ENCODE data around the gene PLBD2.

PLBD2 gene, protein sequence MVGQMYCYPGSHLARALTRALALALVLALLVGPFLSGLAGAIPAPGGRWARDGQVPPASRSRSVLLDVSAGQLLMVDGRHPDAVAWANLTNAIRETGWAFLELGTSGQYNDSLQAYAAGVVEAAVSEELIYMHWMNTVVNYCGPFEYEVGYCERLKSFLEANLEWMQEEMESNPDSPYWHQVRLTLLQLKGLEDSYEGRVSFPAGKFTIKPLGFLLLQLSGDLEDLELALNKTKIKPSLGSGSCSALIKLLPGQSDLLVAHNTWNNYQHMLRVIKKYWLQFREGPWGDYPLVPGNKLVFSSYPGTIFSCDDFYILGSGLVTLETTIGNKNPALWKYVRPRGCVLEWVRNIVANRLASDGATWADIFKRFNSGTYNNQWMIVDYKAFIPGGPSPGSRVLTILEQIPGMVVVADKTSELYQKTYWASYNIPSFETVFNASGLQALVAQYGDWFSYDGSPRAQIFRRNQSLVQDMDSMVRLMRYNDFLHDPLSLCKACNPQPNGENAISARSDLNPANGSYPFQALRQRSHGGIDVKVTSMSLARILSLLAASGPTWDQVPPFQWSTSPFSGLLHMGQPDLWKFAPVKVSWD

GRCh38 chr12:113358381-113359132 is at the start of gene PLBD2:
PLBD2 (plus strand) TSS chr12:113358587; CDS start chr12:113358601, 14 bp downstream.
- peak; percentile 95 for DNase-seq

GRCh38 chr12:113310489-113310888 is 47.9 kb upstream of the PLBD2 start:
- DNase-seq = no peak

DNA sequence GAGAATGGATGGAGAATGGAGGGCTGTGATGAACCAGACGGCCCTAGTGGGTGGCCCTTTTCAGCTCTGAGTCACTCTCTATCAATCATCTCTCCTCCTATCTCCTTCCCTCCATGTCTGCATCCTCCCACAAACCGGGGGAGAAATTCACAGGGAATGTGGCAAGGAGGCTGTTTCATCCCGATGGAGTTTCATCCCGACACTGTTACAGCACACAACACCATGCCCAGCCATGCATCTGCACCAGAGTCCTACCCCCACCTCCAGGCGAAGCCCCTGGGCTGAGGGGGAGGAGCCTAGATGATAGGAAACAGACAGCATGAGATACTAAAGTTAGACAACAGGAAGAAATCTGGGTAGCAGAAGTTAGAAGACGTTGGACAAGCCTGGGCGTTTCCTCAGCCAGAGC is 44.3 kb upstream of the PLBD2 start:
- no peak for DNase-seq

DNA sequence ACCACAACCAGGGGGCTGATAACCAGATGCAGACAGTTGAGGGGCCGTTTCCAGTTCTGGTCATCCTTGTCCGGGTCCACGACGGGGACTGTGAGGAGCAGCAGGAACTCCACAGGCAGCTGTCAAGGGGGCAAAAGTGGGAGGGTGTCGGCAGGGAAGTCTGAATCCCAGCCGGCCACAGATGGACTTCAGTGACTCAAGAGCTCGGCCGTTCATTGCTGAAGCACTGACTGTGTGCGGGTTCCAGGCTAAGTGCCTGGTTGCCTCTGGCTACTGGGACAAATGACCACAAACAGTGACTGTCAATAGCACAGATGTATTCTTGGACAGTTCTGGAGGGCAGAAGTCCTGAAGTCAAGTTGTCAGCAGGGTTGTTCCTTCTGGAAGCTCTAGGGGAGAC is 43.0 kb upstream of the PLBD2 start:
- DNase-seq = no peak

- DNase-seq = no peak
Measured at GRCh38 chr12:113316155-113316554, 42.2 kb upstream of the PLBD2 start.

DNA sequence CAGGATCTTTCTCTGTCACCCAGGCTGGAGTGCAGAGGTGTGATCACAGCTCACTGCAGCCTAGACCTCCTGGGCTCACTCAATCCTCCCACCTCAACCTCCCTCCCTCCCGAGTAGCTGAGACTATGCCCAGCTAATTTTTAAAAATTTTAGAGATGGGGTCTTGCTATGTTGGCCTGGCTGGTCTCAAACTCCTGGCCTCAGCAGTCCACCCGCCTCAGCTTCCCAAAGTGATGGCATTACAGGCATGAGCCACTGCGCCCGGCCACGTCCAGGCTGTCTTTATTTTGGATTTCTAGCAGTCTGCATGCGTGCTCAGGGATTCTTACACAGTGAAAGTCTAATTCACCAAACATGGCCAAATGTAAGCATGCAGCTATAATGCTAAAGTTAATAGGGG is 41.3 kb upstream of the PLBD2 start:
- DNase-seq = no peak

DNA sequence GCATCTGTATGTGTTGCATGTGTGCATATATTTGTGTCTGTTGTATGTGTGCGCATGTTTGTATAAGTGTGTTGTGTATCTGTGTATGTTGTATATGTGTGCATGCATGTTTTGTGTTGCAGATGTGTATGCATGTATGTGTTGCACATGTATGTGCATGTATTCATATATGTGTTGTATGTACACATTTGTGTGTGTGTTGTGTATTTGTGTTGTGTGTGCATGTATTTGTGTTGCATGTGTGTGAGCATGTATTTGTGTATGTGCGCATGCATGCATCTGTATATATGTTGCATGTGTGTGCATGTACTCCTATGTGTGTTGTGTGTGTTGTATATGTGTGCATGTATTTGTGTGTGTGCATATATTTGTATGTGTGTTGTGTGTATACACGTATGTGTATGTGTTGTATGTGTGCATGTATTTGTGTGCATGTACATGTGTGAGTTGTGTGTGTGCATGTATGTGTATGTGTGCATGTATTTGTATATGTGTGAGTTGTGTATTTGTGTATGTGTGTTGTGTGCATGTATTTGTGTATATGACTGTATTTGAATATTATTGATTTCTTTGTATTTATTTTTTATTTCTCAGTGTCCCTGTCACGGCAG is 40.2 kb upstream of the PLBD2 start:
- no peak for DNase-seq

GRCh38 chr12:113318900-113319628 is 39.3 kb upstream of the PLBD2 start:
- DNase-seq = no peak

DNA sequence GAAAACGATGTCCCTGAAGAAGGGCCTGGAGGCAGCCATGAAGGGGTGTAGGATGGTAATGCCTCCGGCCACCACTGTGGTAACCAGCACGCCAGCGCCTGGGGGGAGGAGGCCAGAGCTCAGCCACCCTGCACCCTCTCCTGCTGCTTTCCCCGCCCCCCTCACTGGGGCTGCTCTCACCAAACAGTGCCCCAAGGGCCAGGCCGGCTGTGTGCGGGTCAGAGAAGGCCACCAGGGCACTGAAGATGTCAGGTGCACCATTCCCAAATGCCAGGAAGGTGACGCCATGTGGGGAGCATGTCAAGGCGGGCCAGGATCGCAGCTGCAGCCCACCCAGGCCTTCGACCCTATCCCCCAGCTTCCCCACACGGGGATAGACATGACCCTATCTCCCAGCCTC is 38.0 kb upstream of the PLBD2 start:
- no peak for DNase-seq

GRCh38 chr12:113322343-113322742 is 36.0 kb upstream of the PLBD2 start:
- no peak for DNase-seq

DNA sequence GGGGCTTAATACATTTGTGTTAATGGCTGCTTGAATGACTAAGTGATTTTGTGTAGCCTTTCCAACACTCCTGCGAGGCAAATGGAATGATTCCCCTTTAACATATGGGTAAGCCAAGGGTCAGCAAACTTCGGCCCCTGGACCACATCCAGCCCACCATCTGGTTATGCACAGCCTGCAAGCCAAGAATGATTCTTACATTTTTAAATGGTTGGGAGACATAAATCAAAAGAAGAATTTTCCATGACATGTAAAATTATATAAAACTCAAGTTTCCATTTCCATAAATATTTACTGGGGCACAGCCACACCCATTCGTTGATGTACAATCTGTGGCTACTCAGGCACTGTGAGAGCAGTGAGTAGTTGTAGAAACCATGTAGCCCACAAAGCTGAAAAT is 32.5 kb upstream of the PLBD2 start:
- DNase-seq = no peak

GRCh38 chr12:113326775-113327395 is 31.5 kb upstream of the PLBD2 start:
- no peak for DNase-seq

GRCh38 chr12:113328368-113328889 is 30.0 kb upstream of the PLBD2 start:
- DNase-seq = no peak

DNA sequence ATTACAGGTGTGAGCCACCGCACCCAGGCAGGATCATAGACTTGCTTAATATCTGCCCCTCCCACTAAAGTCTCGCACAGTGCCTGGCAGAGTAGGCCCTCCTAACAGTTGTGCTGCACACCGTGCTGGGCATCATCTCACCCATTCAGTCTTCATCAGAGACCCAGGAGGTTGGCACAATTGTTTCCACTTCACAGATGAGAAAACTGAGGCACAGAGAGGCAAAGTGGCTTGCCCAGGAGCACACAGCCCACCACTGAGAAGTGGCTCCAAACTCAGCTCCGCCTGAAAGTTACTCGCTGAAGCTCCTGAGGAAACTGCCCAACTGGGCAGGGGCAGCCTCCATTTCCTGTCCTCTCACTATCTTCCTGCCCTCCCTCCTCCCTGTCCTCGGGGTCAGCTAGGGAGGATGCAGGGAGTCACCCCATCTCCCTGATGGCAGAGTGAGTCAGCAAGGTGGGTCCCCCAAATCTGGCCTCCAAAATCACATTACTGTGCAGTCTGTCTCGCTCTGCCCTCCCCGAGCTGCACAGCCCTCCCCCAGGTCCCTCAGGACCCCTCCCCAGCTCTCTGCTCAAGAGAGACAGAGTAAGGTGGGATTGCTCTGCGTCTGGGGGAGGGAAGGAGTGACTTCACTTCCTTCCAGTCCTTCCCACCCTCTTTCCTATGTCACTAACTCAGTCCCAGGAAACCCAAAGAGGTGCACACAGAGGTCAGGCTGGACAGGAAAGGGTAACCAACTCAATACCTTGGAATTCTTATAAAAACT is 29.2 kb upstream of the PLBD2 start:
- DNase-seq = no peak

GRCh38 chr12:113329791-113330417 is 28.5 kb upstream of the PLBD2 start:
- no peak for DNase-seq

DNA sequence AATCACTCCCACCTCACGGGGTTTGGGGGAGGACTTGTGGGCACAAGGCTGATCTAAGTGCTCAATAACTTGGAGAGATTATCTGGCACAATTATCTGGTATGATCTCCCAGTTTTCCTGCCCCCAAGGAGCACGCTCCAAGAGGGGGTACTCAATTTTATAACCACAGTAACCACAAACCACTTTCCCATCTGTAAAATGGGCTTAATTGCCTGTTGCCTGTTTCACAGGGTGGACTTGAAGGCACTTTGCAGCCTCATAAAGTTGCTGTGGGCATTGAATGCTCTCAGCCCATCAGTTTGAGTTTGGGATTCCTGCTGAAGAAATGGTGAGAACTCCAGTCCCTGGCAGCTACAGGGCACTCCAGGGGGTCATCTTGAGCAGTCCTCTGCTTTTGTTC is 27.9 kb upstream of the PLBD2 start:
- no peak for DNase-seq

DNA sequence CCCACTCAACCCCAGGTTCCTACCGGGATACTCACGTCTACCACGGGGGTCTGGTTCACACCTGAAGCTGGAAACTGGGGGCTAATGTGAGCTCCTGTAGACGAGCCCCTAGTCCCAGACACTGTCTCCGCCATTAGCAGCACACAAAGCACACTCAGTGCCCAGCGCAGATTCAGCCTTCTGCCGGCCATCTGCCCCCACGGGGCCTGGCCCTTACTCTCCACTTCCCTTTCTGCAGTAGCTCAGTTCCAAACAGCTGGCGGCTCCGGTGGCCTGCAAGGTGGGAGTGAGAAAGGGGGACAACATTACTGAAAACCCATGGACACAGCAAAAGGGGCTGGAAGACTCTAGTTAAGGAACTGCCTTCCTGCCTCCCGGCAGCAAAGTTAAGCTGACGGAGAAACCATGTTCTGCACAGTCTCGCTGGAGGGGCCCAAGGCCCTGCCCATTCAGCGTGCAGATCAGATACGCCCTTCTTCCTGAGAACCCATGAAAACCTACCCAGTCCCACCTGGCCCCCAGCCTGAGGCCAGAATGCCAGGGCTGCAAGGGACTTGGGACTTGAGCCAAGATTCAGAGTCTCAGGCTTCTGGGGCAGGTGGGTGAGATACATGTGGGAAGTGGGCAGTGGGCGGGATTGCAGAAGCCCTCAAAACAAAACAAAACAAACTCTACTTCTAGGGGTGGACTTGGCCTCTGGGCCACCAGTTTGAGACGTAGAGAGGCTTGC is 25.5 kb upstream of the PLBD2 start:
- no peak for DNase-seq

DNA sequence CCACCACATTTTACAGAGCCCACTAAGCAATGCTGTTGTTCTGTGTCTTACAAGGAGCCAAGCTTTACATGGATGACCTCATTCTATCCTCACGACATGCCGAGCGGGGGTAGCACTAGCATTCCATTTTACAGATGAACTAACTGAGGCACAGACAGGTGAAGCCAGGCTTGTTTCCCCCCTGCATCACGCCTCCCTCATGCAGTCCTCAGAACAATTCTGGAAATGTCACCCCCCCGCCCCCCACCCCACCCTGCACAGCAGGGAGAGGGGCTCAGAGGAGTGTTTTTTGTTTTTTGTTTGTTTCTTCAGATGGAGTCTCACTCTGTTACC is 25.0 kb upstream of the PLBD2 start:
- no peak for DNase-seq

GRCh38 chr12:113333877-113334785 is 24.3 kb upstream of the PLBD2 start:
- DNase-seq = no peak

Measured in stimulated activated CD4-positive, alpha-beta T cell treated with anti-CD3 and anti-CD28 coated beads, Interleukin-12 subunit alpha, Interleukin-12 subunit beta, amount 100 ng/mL, for 4 hours (primary cell).